ENCODE results near the gene GPR84. TPM values are rescaled to one million over a fixed set of nuclear protein-coding genes. Genes with fewer than 3 reads are reported as not detected.

GPR84 gene
- total and polyA plus RNA-seq, 9 of the 15 experiments (the other 6 are each of a cell fraction or from before 2014, with no cell fraction given) = 0.07 to 0.18 (median 0.11) TPM; not detected in 5

DNA sequence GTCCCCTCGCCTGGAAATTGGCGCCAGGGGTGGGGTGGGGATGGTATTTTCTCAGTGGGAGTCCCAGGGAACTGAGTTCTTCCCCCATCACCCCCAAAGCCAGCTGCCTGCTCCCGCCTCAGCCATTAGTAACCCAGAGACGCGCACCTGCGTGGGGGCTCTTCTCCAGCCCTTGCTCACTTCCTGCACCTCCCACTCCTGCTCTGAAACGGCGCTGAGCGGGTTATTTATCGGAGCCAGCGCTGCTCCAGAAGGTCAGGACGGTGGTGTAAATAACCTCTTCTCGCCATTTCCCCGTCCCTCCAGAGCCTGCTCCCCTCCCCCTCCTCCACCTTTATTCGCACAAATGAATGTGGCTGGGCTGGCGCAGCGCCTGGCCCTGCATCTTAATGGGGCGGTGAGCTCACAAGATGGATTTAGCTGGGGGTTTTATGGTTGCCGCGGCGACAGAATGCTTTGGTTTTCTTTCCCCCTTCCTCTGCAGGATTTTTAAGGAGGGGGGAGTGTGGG lies 12.2 kb downstream of the GPR84 start (continued):
- TF ChIP-seq, protein P1, sequence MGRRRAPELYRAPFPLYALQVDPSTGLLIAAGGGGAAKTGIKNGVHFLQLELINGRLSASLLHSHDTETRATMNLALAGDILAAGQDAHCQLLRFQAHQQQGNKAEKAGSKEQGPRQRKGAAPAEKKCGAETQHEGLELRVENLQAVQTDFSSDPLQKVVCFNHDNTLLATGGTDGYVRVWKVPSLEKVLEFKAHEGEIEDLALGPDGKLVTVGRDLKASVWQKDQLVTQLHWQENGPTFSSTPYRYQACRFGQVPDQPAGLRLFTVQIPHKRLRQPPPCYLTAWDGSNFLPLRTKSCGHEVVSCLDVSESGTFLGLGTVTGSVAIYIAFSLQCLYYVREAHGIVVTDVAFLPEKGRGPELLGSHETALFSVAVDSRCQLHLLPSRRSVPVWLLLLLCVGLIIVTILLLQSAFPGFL (CRISPR knock-in tag; IDR thresholded peaks at IDR 0.05) = no peak
- TF ChIP-seq GTF2A2 (tag; IDR thresholded peaks at IDR 0.05) (no peak), SMARCA5 (IDR thresholded peaks at IDR 0.05) (no peak), TEAD2 (tag; IDR thresholded peaks at IDR 0.05) (no peak), CBX8 (IDR thresholded peaks at IDR 0.05; ENCODE audit: borderline replicate concordance, extremely low read depth, low read depth, low read length, poor library complexity, severe bottlenecking) (no peak), TGIF2 (CRISPR knock-in tag; IDR thresholded peaks at IDR 0.05) (no peak), RBM14 (IDR thresholded peaks at IDR 0.05; ENCODE audit: borderline replicate concordance, insufficient read depth, low read depth, low read length) (no peak), ZZZ3 (IDR thresholded peaks at IDR 0.05) (no peak), ZNF354B (CRISPR knock-in tag; IDR thresholded peaks at IDR 0.05) (no peak), LARP7 (IDR thresholded peaks at IDR 0.05) (no peak), BHLHE40 (IDR thresholded peaks at IDR 0.05; ENCODE audit: low read length) (no peak), FOXA3 (CRISPR knock-in tag; conservative IDR thresholded peaks at IDR 0.05 in 1 of 2, IDR thresholded peaks at IDR 0.05 in 1 of 2) (0 out of 4 replicates have a peak, but pooled peaks of 1 of the 2 experiments have one; percentile 47), NFIC (IDR thresholded peaks at IDR 0.05) (peak; percentile 64), GABPB1 (CRISPR knock-in tag; IDR thresholded peaks at IDR 0.05) (no peak), SIN3A (IDR thresholded peaks at IDR 0.05; ENCODE audit: borderline replicate concordance in 2 of 2, control insufficient read depth in 1 of 2, low read depth in 2 of 2, low read length in 2 of 2) (no peak)
- TF ChIP-seq, protein P2, sequence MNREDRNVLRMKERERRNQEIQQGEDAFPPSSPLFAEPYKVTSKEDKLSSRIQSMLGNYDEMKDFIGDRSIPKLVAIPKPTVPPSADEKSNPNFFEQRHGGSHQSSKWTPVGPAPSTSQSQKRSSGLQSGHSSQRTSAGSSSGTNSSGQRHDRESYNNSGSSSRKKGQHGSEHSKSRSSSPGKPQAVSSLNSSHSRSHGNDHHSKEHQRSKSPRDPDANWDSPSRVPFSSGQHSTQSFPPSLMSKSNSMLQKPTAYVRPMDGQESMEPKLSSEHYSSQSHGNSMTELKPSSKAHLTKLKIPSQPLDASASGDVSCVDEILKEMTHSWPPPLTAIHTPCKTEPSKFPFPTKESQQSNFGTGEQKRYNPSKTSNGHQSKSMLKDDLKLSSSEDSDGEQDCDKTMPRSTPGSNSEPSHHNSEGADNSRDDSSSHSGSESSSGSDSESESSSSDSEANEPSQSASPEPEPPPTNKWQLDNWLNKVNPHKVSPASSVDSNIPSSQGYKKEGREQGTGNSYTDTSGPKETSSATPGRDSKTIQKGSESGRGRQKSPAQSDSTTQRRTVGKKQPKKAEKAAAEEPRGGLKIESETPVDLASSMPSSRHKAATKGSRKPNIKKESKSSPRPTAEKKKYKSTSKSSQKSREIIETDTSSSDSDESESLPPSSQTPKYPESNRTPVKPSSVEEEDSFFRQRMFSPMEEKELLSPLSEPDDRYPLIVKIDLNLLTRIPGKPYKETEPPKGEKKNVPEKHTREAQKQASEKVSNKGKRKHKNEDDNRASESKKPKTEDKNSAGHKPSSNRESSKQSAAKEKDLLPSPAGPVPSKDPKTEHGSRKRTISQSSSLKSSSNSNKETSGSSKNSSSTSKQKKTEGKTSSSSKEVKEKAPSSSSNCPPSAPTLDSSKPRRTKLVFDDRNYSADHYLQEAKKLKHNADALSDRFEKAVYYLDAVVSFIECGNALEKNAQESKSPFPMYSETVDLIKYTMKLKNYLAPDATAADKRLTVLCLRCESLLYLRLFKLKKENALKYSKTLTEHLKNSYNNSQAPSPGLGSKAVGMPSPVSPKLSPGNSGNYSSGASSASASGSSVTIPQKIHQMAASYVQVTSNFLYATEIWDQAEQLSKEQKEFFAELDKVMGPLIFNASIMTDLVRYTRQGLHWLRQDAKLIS (CRISPR knock-in tag; IDR thresholded peaks at IDR 0.05) = no peak
- TF ChIP-seq, protein P3, sequence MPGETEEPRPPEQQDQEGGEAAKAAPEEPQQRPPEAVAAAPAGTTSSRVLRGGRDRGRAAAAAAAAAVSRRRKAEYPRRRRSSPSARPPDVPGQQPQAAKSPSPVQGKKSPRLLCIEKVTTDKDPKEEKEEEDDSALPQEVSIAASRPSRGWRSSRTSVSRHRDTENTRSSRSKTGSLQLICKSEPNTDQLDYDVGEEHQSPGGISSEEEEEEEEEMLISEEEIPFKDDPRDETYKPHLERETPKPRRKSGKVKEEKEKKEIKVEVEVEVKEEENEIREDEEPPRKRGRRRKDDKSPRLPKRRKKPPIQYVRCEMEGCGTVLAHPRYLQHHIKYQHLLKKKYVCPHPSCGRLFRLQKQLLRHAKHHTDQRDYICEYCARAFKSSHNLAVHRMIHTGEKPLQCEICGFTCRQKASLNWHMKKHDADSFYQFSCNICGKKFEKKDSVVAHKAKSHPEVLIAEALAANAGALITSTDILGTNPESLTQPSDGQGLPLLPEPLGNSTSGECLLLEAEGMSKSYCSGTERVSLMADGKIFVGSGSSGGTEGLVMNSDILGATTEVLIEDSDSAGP (CRISPR knock-in tag; IDR thresholded peaks at IDR 0.05) = no peak
- TF ChIP-seq, protein P4, sequence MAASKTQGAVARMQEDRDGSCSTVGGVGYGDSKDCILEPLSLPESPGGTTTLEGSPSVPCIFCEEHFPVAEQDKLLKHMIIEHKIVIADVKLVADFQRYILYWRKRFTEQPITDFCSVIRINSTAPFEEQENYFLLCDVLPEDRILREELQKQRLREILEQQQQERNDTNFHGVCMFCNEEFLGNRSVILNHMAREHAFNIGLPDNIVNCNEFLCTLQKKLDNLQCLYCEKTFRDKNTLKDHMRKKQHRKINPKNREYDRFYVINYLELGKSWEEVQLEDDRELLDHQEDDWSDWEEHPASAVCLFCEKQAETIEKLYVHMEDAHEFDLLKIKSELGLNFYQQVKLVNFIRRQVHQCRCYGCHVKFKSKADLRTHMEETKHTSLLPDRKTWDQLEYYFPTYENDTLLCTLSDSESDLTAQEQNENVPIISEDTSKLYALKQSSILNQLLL (CRISPR knock-in tag; IDR thresholded peaks at IDR 0.05; ENCODE audit: borderline replicate concordance) = no peak
- TF ChIP-seq, protein P5, sequence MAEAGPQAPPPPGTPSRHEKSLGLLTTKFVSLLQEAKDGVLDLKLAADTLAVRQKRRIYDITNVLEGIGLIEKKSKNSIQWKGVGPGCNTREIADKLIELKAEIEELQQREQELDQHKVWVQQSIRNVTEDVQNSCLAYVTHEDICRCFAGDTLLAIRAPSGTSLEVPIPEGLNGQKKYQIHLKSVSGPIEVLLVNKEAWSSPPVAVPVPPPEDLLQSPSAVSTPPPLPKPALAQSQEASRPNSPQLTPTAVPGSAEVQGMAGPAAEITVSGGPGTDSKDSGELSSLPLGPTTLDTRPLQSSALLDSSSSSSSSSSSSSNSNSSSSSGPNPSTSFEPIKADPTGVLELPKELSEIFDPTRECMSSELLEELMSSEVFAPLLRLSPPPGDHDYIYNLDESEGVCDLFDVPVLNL (CRISPR knock-in tag; IDR thresholded peaks at IDR 0.05; ENCODE audit: low read depth) = no peak

Measured in K562 (cell line).